IPS-NIHi7 (cell line): Measurements from ENCODE around the gene HRH3.

ENCODE experiments used
- DNase-seq: peaks from one replicate; pipeline ENCODE4 v3.0.0; 2012; ENCODE audit warnings: mixed read lengths; ENCODE audit errors: extremely low spot score

Gene HRH3

GRCh38 chr20:62179162-62179504, 40.9 kb downstream of the HRH3 start:
- no peak for DNase-seq

- DNase-seq, result no peak
Measured at GRCh38 chr20:62178316-62179161, 41.5 kb downstream of the HRH3 start.

GRCh38 chr20:62177307-62177706, 42.8 kb downstream of the HRH3 start:
- no peak for DNase-seq

- no peak for DNase-seq
Measured at GRCh38 chr20:62176866-62177265, 43.2 kb downstream of the HRH3 start.

- no peak for DNase-seq
Measured at GRCh38 chr20:62175711-62176110, 44.4 kb downstream of the HRH3 start.

GRCh38 chr20:62174870-62175624, 45.0 kb downstream of the HRH3 start:
- no peak for DNase-seq

- no peak for DNase-seq
Measured at GRCh38 chr20:62174021-62174804, 45.9 kb downstream of the HRH3 start.

- DNase-seq, result no peak
Measured at GRCh38 chr20:62172666-62173065, 47.4 kb downstream of the HRH3 start.

GRCh38 chr20:62171245-62171644, 48.8 kb downstream of the HRH3 start:
- no peak for DNase-seq

GRCh38 chr20:62170536-62170935, 49.5 kb downstream of the HRH3 start:
- no peak for DNase-seq

- DNase-seq, result no peak
Measured at GRCh38 chr20:62168890-62169435, 51.1 kb downstream of the HRH3 start.

- DNase-seq, result no peak
Measured at GRCh38 chr20:62168061-62168460, 52.0 kb downstream of the HRH3 start.

- no peak for DNase-seq
Measured at GRCh38 chr20:62167474-62167873, 52.6 kb downstream of the HRH3 start.

GRCh38 chr20:62165762-62166399, 54.2 kb downstream of the HRH3 start:
- DNase-seq, result no peak
